ENCODE results near the gene RECQL5. TPM values are rescaled to one million over a fixed set of nuclear protein-coding genes. Genes with fewer than 3 reads are reported as not detected.

RECQL5 gene
- total RNA-seq, 1 donor, result 7.8 TPM

GRCh38 chr17:75672011-75672410 lies 5.1 kb upstream of the RECQL5 start:
- H3K9me3 ChIP-seq (ENCODE audit: low read depth, low read length), result no peaks in the 10 kb centered on the region
- H3K27me3 ChIP-seq (ENCODE audit: insufficient read depth, low read length), result no peaks in the 10 kb centered on the region
- peaks cover 15% of the 10 kb centered on the region for H3K4me1 ChIP-seq (ENCODE audit: insufficient read depth, low read length)
- H3K4me3 ChIP-seq (ENCODE audit: low read length), result no peak overlapping the region

- H3K4me1 ChIP-seq (ENCODE audit: insufficient read depth, low read length), result peaks cover 25% of the 10 kb centered on the region
- H3K4me3 ChIP-seq (ENCODE audit: low read length), result no peak overlapping the region
- H3K9me3 ChIP-seq (ENCODE audit: low read depth, low read length), result no peaks in the 10 kb centered on the region
Measured at GRCh38 chr17:75670868-75671267, 3.9 kb upstream of the RECQL5 start.

GRCh38 chr17:75668489-75668888 lies 1.5 kb upstream of the RECQL5 start:
- peaks cover 31% of the 10 kb centered on the region for H3K4me1 ChIP-seq (ENCODE audit: insufficient read depth, low read length)
- no peak overlapping the region for H3K4me3 ChIP-seq (ENCODE audit: low read length)
- no peaks in the 10 kb centered on the region for H3K27me3 ChIP-seq (ENCODE audit: insufficient read depth, low read length)
- H3K9me3 ChIP-seq (ENCODE audit: low read depth, low read length), result no peaks in the 10 kb centered on the region

More at GRCh38 chr17:75670868-75671267, 3.9 kb upstream of the RECQL5 start:
- H3K27me3 ChIP-seq (ENCODE audit: insufficient read depth, low read length), result no peaks in the 10 kb centered on the region

GRCh38 chr17:75667825-75668224 lies 871 bp upstream of the RECQL5 start:
- Histone ChIP-seq H3K27me3 (ENCODE audit: insufficient read depth, low read length) (no peaks in the 10 kb centered on the region), H3K9me3 (ENCODE audit: low read depth, low read length) (no peaks in the 10 kb centered on the region), H3K4me1 (ENCODE audit: insufficient read depth, low read length) (peaks cover 33% of the 10 kb centered on the region), H3K4me3 (ENCODE audit: low read length) (peak overlapping the region; percentile 90)

- Histone ChIP-seq H3K9me3 (ENCODE audit: low read depth, low read length) (no peaks in the 10 kb centered on the region), H3K27me3 (ENCODE audit: insufficient read depth, low read length) (no peaks in the 10 kb centered on the region), H3K4me3 (ENCODE audit: low read length) (no peak overlapping the region), H3K4me1 (ENCODE audit: insufficient read depth, low read length) (peaks cover 33% of the 10 kb centered on the region)
Measured at GRCh38 chr17:75665981-75666380, 973 bp downstream of the RECQL5 start.

- Histone ChIP-seq H3K4me3 (ENCODE audit: low read length) (no peak overlapping the region), H3K27me3 (ENCODE audit: insufficient read depth, low read length) (no peaks in the 10 kb centered on the region), H3K9me3 (ENCODE audit: low read depth, low read length) (no peaks in the 10 kb centered on the region), H3K4me1 (ENCODE audit: insufficient read depth, low read length) (peaks cover 33% of the 10 kb centered on the region)
Measured at GRCh38 chr17:75664099-75664549, 2.8 kb downstream of the RECQL5 start.

- H3K27me3 ChIP-seq (ENCODE audit: insufficient read depth, low read length), result no peaks in the 10 kb centered on the region
- H3K9me3 ChIP-seq (ENCODE audit: low read depth, low read length), result no peaks in the 10 kb centered on the region
- no peak overlapping the region for H3K4me3 ChIP-seq (ENCODE audit: low read length)
- H3K4me1 ChIP-seq (ENCODE audit: insufficient read depth, low read length), result peaks cover 22% of the 10 kb centered on the region
Measured at GRCh38 chr17:75662511-75662910, 4.4 kb downstream of the RECQL5 start.

GRCh38 chr17:75661531-75661930 lies 5.4 kb downstream of the RECQL5 start:
- Histone ChIP-seq H3K9me3 (ENCODE audit: low read depth, low read length) (no peaks in the 10 kb centered on the region), H3K27me3 (ENCODE audit: insufficient read depth, low read length) (no peaks in the 10 kb centered on the region), H3K4me1 (ENCODE audit: insufficient read depth, low read length) (peaks cover 19% of the 10 kb centered on the region), H3K4me3 (ENCODE audit: low read length) (no peak overlapping the region)

- no peak overlapping the region for H3K4me3 ChIP-seq (ENCODE audit: low read length)
- no peaks in the 10 kb centered on the region for H3K27me3 ChIP-seq (ENCODE audit: insufficient read depth, low read length)
- peaks cover 15% of the 10 kb centered on the region for H3K4me1 ChIP-seq (ENCODE audit: insufficient read depth, low read length)
- H3K9me3 ChIP-seq (ENCODE audit: low read depth, low read length), result no peaks in the 10 kb centered on the region
Measured at GRCh38 chr17:75658237-75658636, 8.7 kb downstream of the RECQL5 start.

- H3K4me3 ChIP-seq (ENCODE audit: low read length), result no peak overlapping the region
- peaks cover 22% of the 10 kb centered on the region for H3K4me1 ChIP-seq (ENCODE audit: insufficient read depth, low read length)
- no peaks in the 10 kb centered on the region for H3K9me3 ChIP-seq (ENCODE audit: low read depth, low read length)
- no peaks in the 10 kb centered on the region for H3K27me3 ChIP-seq (ENCODE audit: insufficient read depth, low read length)
Measured at GRCh38 chr17:75654176-75654575, 12.8 kb downstream of the RECQL5 start.

- no peaks in the 10 kb centered on the region for H3K9me3 ChIP-seq (ENCODE audit: low read depth, low read length)
Measured at GRCh38 chr17:75652934-75653549, 13.9 kb downstream of the RECQL5 start.

GRCh38 chr17:75652341-75652740 lies 14.6 kb downstream of the RECQL5 start:
- Histone ChIP-seq H3K4me1 (ENCODE audit: insufficient read depth, low read length) (peaks cover 22% of the 10 kb centered on the region), H3K27me3 (ENCODE audit: insufficient read depth, low read length) (no peaks in the 10 kb centered on the region), H3K4me3 (ENCODE audit: low read length) (no peak overlapping the region), H3K9me3 (ENCODE audit: low read depth, low read length) (no peaks in the 10 kb centered on the region)

More at GRCh38 chr17:75652934-75653549, 13.9 kb downstream of the RECQL5 start:
- Histone ChIP-seq H3K27me3 (ENCODE audit: insufficient read depth, low read length) (no peaks in the 10 kb centered on the region), H3K4me1 (ENCODE audit: insufficient read depth, low read length) (peaks cover 22% of the 10 kb centered on the region), H3K4me3 (ENCODE audit: low read length) (no peak overlapping the region)

GRCh38 chr17:75650874-75651273 lies 16.1 kb downstream of the RECQL5 start:
- H3K9me3 ChIP-seq (ENCODE audit: low read depth, low read length), result no peaks in the 10 kb centered on the region
- peaks cover 30% of the 10 kb centered on the region for H3K4me1 ChIP-seq (ENCODE audit: insufficient read depth, low read length)
- H3K4me3 ChIP-seq (ENCODE audit: low read length), result no peak overlapping the region
- H3K27me3 ChIP-seq (ENCODE audit: insufficient read depth, low read length), result no peaks in the 10 kb centered on the region

- no peaks in the 10 kb centered on the region for H3K27me3 ChIP-seq (ENCODE audit: insufficient read depth, low read length)
- no peak overlapping the region for H3K4me3 ChIP-seq (ENCODE audit: low read length)
- H3K4me1 ChIP-seq (ENCODE audit: insufficient read depth, low read length), result peaks cover 34% of the 10 kb centered on the region
- H3K9me3 ChIP-seq (ENCODE audit: low read depth, low read length), result no peaks in the 10 kb centered on the region
Measured at GRCh38 chr17:75649687-75650086, 17.3 kb downstream of the RECQL5 start.

- H3K9me3 ChIP-seq (ENCODE audit: low read depth, low read length), result no peaks in the 10 kb centered on the region
- no peak overlapping the region for H3K4me3 ChIP-seq (ENCODE audit: low read length)
- H3K27me3 ChIP-seq (ENCODE audit: insufficient read depth, low read length), result no peaks in the 10 kb centered on the region
- peaks cover 16% of the 10 kb centered on the region for H3K4me1 ChIP-seq (ENCODE audit: insufficient read depth, low read length)
Measured at GRCh38 chr17:75647921-75648320, 19.0 kb downstream of the RECQL5 start.

GRCh38 chr17:75647061-75647460 lies 19.9 kb downstream of the RECQL5 start:
- Histone ChIP-seq H3K4me1 (ENCODE audit: insufficient read depth, low read length) (peaks cover 13% of the 10 kb centered on the region), H3K27me3 (ENCODE audit: insufficient read depth, low read length) (no peaks in the 10 kb centered on the region), H3K4me3 (ENCODE audit: low read length) (no peak overlapping the region)

More at GRCh38 chr17:75647061-75647460, 19.9 kb downstream of the RECQL5 start:
- no peaks in the 10 kb centered on the region for H3K9me3 ChIP-seq (ENCODE audit: low read depth, low read length)

All from mononuclear cell (primary cell).